ENCODE results near the gene WDR33. TPM values are rescaled to one million over a fixed set of nuclear protein-coding genes. Genes with fewer than 3 reads are reported as not detected.

Gene WDR33
- total RNA-seq, 1 experiment from 2014 or later: 87.1 TPM

GRCh38 chr2:127739800-127740199, 71.2 kb downstream of the WDR33 start:
- intact Hi-C loops (cut with micrococcal nuclease; ENCODE audit: unreplicated experiment): no loop called here
- Histone ChIP-seq H3K4me1 (ENCODE audit: insufficient read depth, low read length, poor library complexity, severe bottlenecking) (no peaks in the 10 kb centered on the region), H3K27ac (ENCODE audit: low read depth, low read length, poor library complexity, severe bottlenecking) (no peak overlapping the region), H3K4me3 (ENCODE audit: low read depth, low read length, poor library complexity, severe bottlenecking) (no peak overlapping the region), H3K27me3 (replicated peaks; ENCODE audit: insufficient read depth, low read depth, low read length, poor library complexity) (no peaks in the 10 kb centered on the region), H3K9me3 (ENCODE audit: low read depth, low read length, poor library complexity, severe bottlenecking) (no peaks in the 10 kb centered on the region), H3K36me3 (ENCODE audit: insufficient read depth, low read length, poor library complexity, severe bottlenecking) (peaks cover 3% of the 10 kb centered on the region)
- no peak for DNase-seq (ENCODE audit: low spot score)
- CTCF ChIA-PET: no interaction called here
- no TSS peak for BruUV-seq (replicated peaks)
- POLR2A ChIA-PET (ENCODE audit: low non-redundant PET): no interaction called here
- TF ChIP-seq CTCF (conservative IDR thresholded peaks at IDR 0.05; ENCODE audit: low read depth, low read length): no peak
- no peak for TF ChIP-seq EZH2 (IDR thresholded peaks at IDR 0.05; ENCODE audit: borderline replicate concordance, low read depth, low read length, poor library complexity, severe bottlenecking)

GRCh38 chr2:127737892-127738291, 73.1 kb downstream of the WDR33 start:
- H3K27me3 ChIP-seq (replicated peaks; ENCODE audit: insufficient read depth, low read depth, low read length, poor library complexity): no peaks in the 10 kb centered on the region
- ChIA-PET POLR2A (ENCODE audit: low non-redundant PET) (no interaction called here), CTCF (interaction anchor here (0.5 kb wide), 1 partner anchor 46 kb away, joined by 3 read pairs; no protein-coding TSS in a partner anchor)
- H3K4me1 ChIP-seq (ENCODE audit: insufficient read depth, low read length, poor library complexity, severe bottlenecking): no peaks in the 10 kb centered on the region
- no TSS peak for BruUV-seq (replicated peaks)
- intact Hi-C loops (cut with micrococcal nuclease; ENCODE audit: unreplicated experiment): no loop called here
- no peak overlapping the region for H3K4me3 ChIP-seq (ENCODE audit: low read depth, low read length, poor library complexity, severe bottlenecking)
- peaks cover 3% of the 10 kb centered on the region for H3K36me3 ChIP-seq (ENCODE audit: insufficient read depth, low read length, poor library complexity, severe bottlenecking)
- no peak overlapping the region for H3K27ac ChIP-seq (ENCODE audit: low read depth, low read length, poor library complexity, severe bottlenecking)
- TF ChIP-seq EZH2 (IDR thresholded peaks at IDR 0.05; ENCODE audit: borderline replicate concordance, low read depth, low read length, poor library complexity, severe bottlenecking) (no peak), CTCF (conservative IDR thresholded peaks at IDR 0.05; ENCODE audit: low read depth, low read length) (no peak)
- no peaks in the 10 kb centered on the region for H3K9me3 ChIP-seq (ENCODE audit: low read depth, low read length, poor library complexity, severe bottlenecking)
- DNase-seq (ENCODE audit: low spot score): no peak

GRCh38 chr2:127735537-127736399, 75.2 kb downstream of the WDR33 start:
- ChIA-PET CTCF (no interaction called here), POLR2A (ENCODE audit: low non-redundant PET) (no interaction called here)
- intact Hi-C loops (cut with micrococcal nuclease; ENCODE audit: unreplicated experiment): no loop called here

More at GRCh38 chr2:127735537-127736399, 75.2 kb downstream of the WDR33 start:
- no peaks in the 10 kb centered on the region for H3K27me3 ChIP-seq (replicated peaks; ENCODE audit: insufficient read depth, low read depth, low read length, poor library complexity)
- H3K4me1 ChIP-seq (ENCODE audit: insufficient read depth, low read length, poor library complexity, severe bottlenecking): no peaks in the 10 kb centered on the region
- TF ChIP-seq EZH2 (IDR thresholded peaks at IDR 0.05; ENCODE audit: borderline replicate concordance, low read depth, low read length, poor library complexity, severe bottlenecking) (no peak), CTCF (conservative IDR thresholded peaks at IDR 0.05; ENCODE audit: low read depth, low read length) (no peak)
- no peak overlapping the region for H3K27ac ChIP-seq (ENCODE audit: low read depth, low read length, poor library complexity, severe bottlenecking)
- no TSS peak for BruUV-seq (replicated peaks)
- peaks cover 3% of the 10 kb centered on the region for H3K36me3 ChIP-seq (ENCODE audit: insufficient read depth, low read length, poor library complexity, severe bottlenecking)
- no peaks in the 10 kb centered on the region for H3K9me3 ChIP-seq (ENCODE audit: low read depth, low read length, poor library complexity, severe bottlenecking)
- DNase-seq (ENCODE audit: low spot score): no peak
- no peak overlapping the region for H3K4me3 ChIP-seq (ENCODE audit: low read depth, low read length, poor library complexity, severe bottlenecking)
